Common myeloid progenitor, CD34-positive (primary cell): ENCODE data around the gene C10orf88.
A peak's percentile ranks its signal among the peaks of the same experiment; 100 is the strongest.

ENCODE experiments used
- CTCF ChIA-PET: fragments of 350-600 bp; sonication (Branson Sonifier 250); formaldehyde crosslinking; loops from one replicate; lab custom pipeline; 2021; ENCODE audit warnings: antibody characterized with exemption; lab: Charles Lee
- POLR2A ChIA-PET: fragments of 350-600 bp; sonication (Branson Sonifier 250); formaldehyde crosslinking; loops from one replicate; lab custom pipeline; 2021; ENCODE audit warnings: antibody characterized with exemption; lab: Charles Lee
- DNase-seq, 3 donors: peaks; one replicate each; pipeline versions ENCODE4 v3.0.0 to v3.0.0-alpha.2; 2013
- H3K27ac ChIP-seq, 2 experiments: 1 replicate in 1 of 2; 2 replicates in 1 of 2; pipeline ENCODE4 v1.7.0; 2013; ENCODE audit warnings: inconsistent platforms in 2 of 2, low read length in 2 of 2, mild to moderate bottlenecking in 2 of 2, low read depth in 1 of 2, moderate library complexity in 1 of 2; ENCODE audit not compliant: severe bottlenecking in 2 of 2, insufficient read depth in 1 of 2, poor library complexity in 1 of 2
- H3K27me3 ChIP-seq, 5 experiments: replicated peaks in 2 of 5; 1 replicate in 3 of 5; 2 replicates in 2 of 5; pipeline versions ENCODE4 v1.6.1 to v1.7.0; 2013; ENCODE audit warnings: low read length in 4 of 5, mild to moderate bottlenecking in 2 of 5, moderate library complexity in 2 of 5, inconsistent platforms in 1 of 5; ENCODE audit not compliant: insufficient read depth in 5 of 5, control insufficient read depth in 4 of 5
- H3K36me3 ChIP-seq, 4 experiments: 1 replicate in 2 of 4; 2 replicates in 2 of 4; pipeline versions ENCODE4 v1.6.1 to v1.7.0; 2013; ENCODE audit warnings: low read length in 3 of 4, control low read depth in 1 of 4, mild to moderate bottlenecking in 1 of 4; ENCODE audit not compliant: control insufficient read depth in 4 of 4, insufficient read depth in 4 of 4
- H3K4me1 ChIP-seq, 4 experiments: 1 replicate in 3 of 4; 2 replicates in 1 of 4; pipeline versions ENCODE4 v1.6.1 to v1.7.1; 2013; ENCODE audit warnings: low read length in 3 of 4, mild to moderate bottlenecking in 3 of 4, control low read depth in 1 of 4, inconsistent platforms in 1 of 4, moderate library complexity in 1 of 4; ENCODE audit not compliant: control insufficient read depth in 4 of 4, insufficient read depth in 4 of 4; ENCODE audit errors: control extremely low read depth in 1 of 4
- H3K4me3 ChIP-seq, 7 experiments: 1 replicate in 4 of 7; 2 replicates in 3 of 7; pipeline versions ENCODE4 v1.5.1 to v1.7.0; 2013; ENCODE audit warnings: mild to moderate bottlenecking in 7 of 7, low read length in 6 of 7, moderate library complexity in 6 of 7, inconsistent platforms in 2 of 7, low read depth in 2 of 7, control low read depth in 1 of 7; ENCODE audit not compliant: insufficient read depth in 4 of 7, control insufficient read depth in 1 of 7; ENCODE audit errors: extremely low read depth in 1 of 7
- H3K9me3 ChIP-seq, 5 experiments: 1 replicate in 4 of 5; 2 replicates in 1 of 5; pipeline versions ENCODE4 v1.6.1 to v1.7.1; 2013; ENCODE audit warnings: low read length in 4 of 5, mild to moderate bottlenecking in 2 of 5, inconsistent platforms in 1 of 5, low read depth in 1 of 5, moderate library complexity in 1 of 5; ENCODE audit not compliant: control insufficient read depth in 4 of 5, insufficient read depth in 2 of 5; ENCODE audit errors: control extremely low read depth in 1 of 5
- WGBS: methylation state at CpG from one replicate; pipeline ENCODE4 v1.1.5; 2013; ENCODE audit not compliant: insufficient coverage; 5-methylcytosine and 5-hydroxymethylcytosine counted together

Gene C10orf88

DNA sequence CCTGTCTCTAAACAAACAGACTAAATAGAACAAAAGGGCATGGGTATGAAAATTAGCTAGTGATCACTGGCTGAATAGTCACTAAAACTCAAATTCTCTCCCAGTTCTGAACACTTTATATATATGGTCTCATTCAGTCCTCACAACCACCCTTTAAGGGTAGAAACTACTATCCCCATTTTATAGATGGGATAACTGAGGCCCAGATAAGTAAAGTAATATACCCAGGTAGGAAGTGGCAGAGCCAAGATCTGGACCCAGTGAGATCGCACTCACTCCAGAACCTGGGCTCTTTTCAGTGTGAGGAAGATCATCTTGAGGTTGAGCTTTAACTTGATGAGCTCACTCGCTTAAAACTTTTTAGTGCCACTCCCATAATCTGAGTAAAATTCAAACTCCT is 30.7 kb upstream of the C10orf88 start:
- POLR2A ChIA-PET, result no interaction called here
- H3K4me1 ChIP-seq, result peaks cover 9 to 16% (median 12%) of the 10 kb centered on the region in 4 experiments
- H3K27ac ChIP-seq, result no peak overlapping the region
- no peak overlapping the region for H3K4me3 ChIP-seq
- no peaks in the 10 kb centered on the region for H3K27me3 ChIP-seq
- no peaks in the 10 kb centered on the region for H3K9me3 ChIP-seq
- peaks cover 0 to 10% (median 0%) of the 10 kb centered on the region in 4 experiments for H3K36me3 ChIP-seq
- DNase-seq, result no peak
- 96% methylated on average over 2 of the region's 2 CpGs for WGBS
- CTCF ChIA-PET, result interaction anchor here (2.7 to 5.6 kb wide), 2 partner anchors 9 to 22 kb away, joined by 7 to 32 read pairs; partner anchors contain the start of genes ACADSB and IKZF5

DNA sequence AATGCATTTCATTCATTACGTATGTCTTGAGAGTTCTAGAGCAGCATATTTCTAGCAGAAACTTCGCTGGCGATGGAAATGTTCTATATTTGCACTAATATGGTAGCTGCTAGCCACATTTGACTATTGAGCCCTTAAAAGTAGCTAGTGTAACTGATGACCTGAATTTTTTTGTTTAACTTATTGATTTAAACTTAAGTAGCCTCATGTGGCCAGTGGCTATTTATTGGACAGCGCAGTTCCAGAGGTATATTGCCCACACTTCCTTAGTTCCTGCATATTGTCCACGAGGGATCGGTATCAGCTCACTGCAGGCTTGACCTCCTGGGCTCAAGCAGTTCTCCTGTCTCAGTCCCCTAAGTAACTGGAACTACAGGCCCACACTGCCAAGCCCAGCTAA is 29.9 kb upstream of the C10orf88 start:
- Histone ChIP-seq H3K9me3 (no peaks in the 10 kb centered on the region), H3K36me3 (peaks cover 0 to 10% (median 0%) of the 10 kb centered on the region in 4 experiments), H3K27ac (no peak overlapping the region), H3K27me3 (no peaks in the 10 kb centered on the region), H3K4me1 (peaks cover 9 to 19% (median 14%) of the 10 kb centered on the region in 4 experiments), H3K4me3 (no peak overlapping the region)
- POLR2A ChIA-PET, result no interaction called here
- WGBS, result 92% methylated on average over 4 of the region's 6 CpGs
- no peak for DNase-seq
- CTCF ChIA-PET, result interaction anchor here (0.6 to 5.6 kb wide), 5 partner anchors 10 to 1250 kb away, joined by 3 to 32 read pairs (median 7); partner anchors contain the start of genes ACADSB and IKZF5

DNA sequence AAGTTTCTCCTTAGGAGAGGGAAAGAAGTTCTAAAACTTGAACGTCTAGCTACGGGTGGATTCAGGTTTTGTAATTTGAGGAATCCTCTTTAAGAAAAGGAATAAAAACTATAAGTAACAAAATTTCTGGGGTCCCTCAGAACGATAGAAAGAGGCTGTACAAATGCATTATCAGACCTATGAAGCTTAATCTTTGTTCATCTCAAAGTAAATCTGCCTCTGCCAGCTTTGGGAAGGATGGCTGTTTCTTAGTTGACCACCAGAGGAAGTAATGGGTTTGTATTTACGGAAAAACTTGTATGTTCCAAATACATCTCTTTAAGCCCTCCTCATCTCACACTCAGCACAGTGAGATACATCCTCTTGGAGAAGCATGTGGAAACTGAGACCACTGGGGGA is 27.0 kb upstream of the C10orf88 start:
- H3K36me3 ChIP-seq, result peaks cover 0 to 7% (median 0%) of the 10 kb centered on the region in 4 experiments
- WGBS, result no CpG with 5 or more reads among the region's 4 CpGs
- peaks cover 9 to 19% (median 14%) of the 10 kb centered on the region in 4 experiments for H3K4me1 ChIP-seq
- ChIA-PET POLR2A (interaction anchor here (0.8 to 1.0 kb wide), 2 partner anchors 17 to 27 kb away, joined by 3 to 6 read pairs; partner anchors contain the start of gene IKZF5), CTCF (interaction anchor here (0.8 to 5.6 kb wide), 9 partner anchors 10 to 154 kb away, joined by 3 to 32 read pairs (median 4); partner anchors contain the start of genes ACADSB and IKZF5)
- H3K27ac ChIP-seq, result no peak overlapping the region
- H3K4me3 ChIP-seq, result peak overlapping the region in 6 of 7 experiments; percentile 56 to 87 (median 76)
- no peaks in the 10 kb centered on the region for H3K27me3 ChIP-seq
- H3K9me3 ChIP-seq, result no peaks in the 10 kb centered on the region
- peak; percentile 62 to 72 (median 69) for DNase-seq

DNA sequence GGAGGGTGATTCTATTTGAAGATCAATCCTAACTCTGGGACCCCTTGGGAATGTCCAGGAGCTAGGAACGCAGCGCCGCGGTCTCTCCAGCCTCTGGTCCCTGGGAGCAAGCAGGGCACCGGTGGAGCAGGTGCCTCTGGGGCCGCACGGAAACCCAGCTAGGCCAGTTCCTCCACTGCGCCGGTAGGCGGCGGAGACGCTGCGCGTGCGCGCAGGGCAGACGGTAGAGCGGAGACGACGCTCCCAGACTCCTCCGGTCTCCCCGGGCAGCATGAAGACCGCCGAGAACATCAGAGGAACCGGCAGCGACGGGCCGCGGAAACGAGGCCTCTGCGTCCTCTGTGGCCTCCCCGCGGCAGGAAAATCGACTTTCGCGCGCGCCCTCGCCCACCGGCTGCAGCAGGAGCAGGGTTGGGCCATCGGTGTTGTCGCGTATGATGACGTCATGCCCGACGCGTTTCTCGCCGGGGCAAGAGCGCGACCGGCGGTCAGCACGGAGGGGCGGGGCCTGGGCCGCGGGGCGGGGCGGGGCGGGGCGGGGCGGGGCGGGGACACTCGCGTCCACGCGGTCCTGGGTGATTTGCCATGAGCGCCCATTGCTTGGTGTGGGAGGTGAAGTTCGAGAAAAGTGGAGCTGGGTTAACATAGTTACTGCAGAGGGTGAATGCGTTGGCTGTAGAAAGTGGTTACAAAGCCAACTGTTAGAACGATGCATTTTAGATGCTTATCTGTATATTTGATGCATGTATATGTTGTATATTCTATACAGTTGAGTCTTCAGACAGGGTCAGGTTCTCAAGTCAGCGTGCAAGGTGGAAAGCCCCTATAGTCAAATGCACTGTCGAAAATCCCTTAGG is 26.4 kb upstream of the C10orf88 start, which contains the start of gene PSTK:
TSS of gene PSTK (plus strand) at position 193 of the 857 bp plus-strand sequence. CDS start at position 272, 79 bp downstream.
- ChIA-PET CTCF (interaction anchor here (0.8 to 5.6 kb wide), 13 partner anchors 10 to 154 kb away, joined by 3 to 32 read pairs (median 4); partner anchors contain the start of genes ACADSB and IKZF5), POLR2A (interaction anchor here (0.8 to 1.0 kb wide), 2 partner anchors 18 to 28 kb away, joined by 3 to 6 read pairs; partner anchors contain the start of gene IKZF5)
- peak; percentile 94 to 96 (median 96) for DNase-seq
- Histone ChIP-seq H3K36me3 (peaks cover 0 to 7% (median 0%) of the 10 kb centered on the region in 4 experiments), H3K27ac (peak within 1 kb of the TSS; percentile 60 to 85), H3K27me3 (no peaks in the 10 kb centered on the region), H3K9me3 (no peaks in the 10 kb centered on the region), H3K4me1 (peaks cover 9 to 19% (median 14%) of the 10 kb centered on the region in 4 experiments), H3K4me3 (peak within 1 kb of the TSS; percentile 65 to 90 (median 82))
- whole genome bisulfite sequencing, result 1% methylated on average over 54 of the region's 73 CpGs

DNA sequence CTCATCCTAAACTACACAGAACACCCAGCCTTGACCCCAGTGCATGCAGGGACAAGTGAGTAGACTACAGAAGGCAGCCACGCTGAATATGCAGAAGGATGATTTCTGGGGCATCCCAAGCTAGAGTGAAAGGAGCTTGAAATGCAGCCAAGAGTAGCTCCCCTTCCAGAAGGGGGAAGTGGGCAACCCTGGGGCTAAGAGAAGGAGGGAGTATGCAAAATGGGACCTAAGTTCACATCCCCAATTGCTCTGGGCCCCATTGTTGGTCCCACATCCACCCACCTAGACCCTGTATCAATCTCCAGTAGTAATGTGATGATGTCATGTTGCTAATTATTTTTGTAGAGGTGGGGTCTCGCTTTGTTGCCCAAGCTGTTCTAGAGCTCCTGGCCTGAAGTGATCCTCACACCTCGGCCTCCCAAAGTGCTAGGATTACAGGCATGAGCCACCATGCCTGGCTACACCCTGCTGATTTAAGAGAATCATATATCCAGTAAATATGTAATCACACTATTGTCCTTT is 20.6 kb upstream of the C10orf88 start:
- ChIA-PET CTCF (no interaction called here), POLR2A (no interaction called here)
- Histone ChIP-seq H3K27ac (no peak overlapping the region), H3K36me3 (no peaks in the 10 kb centered on the region), H3K9me3 (no peaks in the 10 kb centered on the region), H3K4me3 (no peak overlapping the region), H3K4me1 (peaks cover 0 to 3% (median 1%) of the 10 kb centered on the region in 4 experiments), H3K27me3 (no peaks in the 10 kb centered on the region)
- 78% methylated on average over 1 of the region's 3 CpGs for WGBS
- DNase-seq, result no peak

DNA sequence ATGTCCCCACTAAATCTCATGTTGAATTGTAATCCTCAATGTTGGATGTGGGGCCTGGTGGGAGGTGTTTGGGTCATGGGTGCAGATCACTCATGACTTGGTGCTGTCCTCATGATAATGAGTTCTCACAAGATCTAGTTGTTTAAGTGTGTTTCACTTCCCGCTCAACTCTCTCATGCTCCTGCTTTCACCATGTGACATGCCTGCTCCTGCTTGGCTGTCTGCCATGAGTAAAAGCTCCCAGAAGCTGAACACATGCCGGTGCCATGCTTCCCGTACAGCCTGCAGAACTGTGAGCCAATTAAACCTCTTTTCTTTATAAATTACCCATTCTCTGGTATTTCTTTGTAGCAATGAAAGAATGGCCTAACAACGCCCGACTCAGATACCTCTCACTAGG is 20.0 kb upstream of the C10orf88 start:
- H3K36me3 ChIP-seq, result no peaks in the 10 kb centered on the region
- H3K4me1 ChIP-seq, result no peaks in the 10 kb centered on the region
- ChIA-PET CTCF (no interaction called here), POLR2A (no interaction called here)
- WGBS, result 100% methylated on average over 3 of the region's 5 CpGs
- H3K27ac ChIP-seq, result no peak overlapping the region
- DNase-seq, result no peak
- no peaks in the 10 kb centered on the region for H3K27me3 ChIP-seq
- no peak overlapping the region for H3K4me3 ChIP-seq
- no peaks in the 10 kb centered on the region for H3K9me3 ChIP-seq
